Stimulated activated CD4-positive, alpha-beta T cell treated with anti-CD3 and anti-CD28 coated beads, TNF-alpha, amount 100 ng/mL, for 48 hours (primary cell): ENCODE measurements around the gene FAM181B.
"Not testable (repeated sequence)": the region's sequence is repeated elsewhere in the genome, so short reads cannot be mapped to it uniquely, and the experiment has no call there.

Source experiments
- DNase-seq, 3 donors: peaks; one replicate each; pipeline ENCODE4 v3.0.0-alpha.2; 2020; ENCODE audit warnings: low read depth in 3 of 3

FAM181B gene

GRCh38 chr11:82732734-82733443 lies 775 bp downstream of the FAM181B start:
- no peak for DNase-seq

- no peak for DNase-seq
Measured at GRCh38 chr11:82732348-82732733, 1.3 kb downstream of the FAM181B start.

- DNase-seq = no peak
Measured at GRCh38 chr11:82731691-82732277, 1.9 kb downstream of the FAM181B start.

GRCh38 chr11:82730754-82731153 lies 2.9 kb downstream of the FAM181B start:
- no peak for DNase-seq

- no peak for DNase-seq
Measured at GRCh38 chr11:82730286-82730685, 3.4 kb downstream of the FAM181B start.

GRCh38 chr11:82724026-82724425 lies 9.6 kb downstream of the FAM181B start:
- no peak for DNase-seq

GRCh38 chr11:82722231-82722630 lies 11.4 kb downstream of the FAM181B start:
- no peak for DNase-seq

- no peak for DNase-seq
Measured at GRCh38 chr11:82720267-82721065, 13.2 kb downstream of the FAM181B start.

GRCh38 chr11:82719361-82720105 lies 14.1 kb downstream of the FAM181B start:
- no peak for DNase-seq

GRCh38 chr11:82718821-82719220 lies 14.8 kb downstream of the FAM181B start:
- no peak for DNase-seq

- no peak for DNase-seq
Measured at GRCh38 chr11:82718307-82718706, 15.4 kb downstream of the FAM181B start.

- DNase-seq = no peak
Measured at GRCh38 chr11:82714346-82715174, 19.1 kb downstream of the FAM181B start.

GRCh38 chr11:82711648-82712047 lies 22.0 kb downstream of the FAM181B start:
- no peak for DNase-seq

- no peak for DNase-seq
Measured at GRCh38 chr11:82703796-82704195, 29.9 kb downstream of the FAM181B start.

GRCh38 chr11:82703226-82703625 lies 30.4 kb downstream of the FAM181B start:
- no peak for DNase-seq

- peak in 1 of 3 donors; percentile 19 for DNase-seq
Measured at GRCh38 chr11:82701847-82702520, 31.7 kb downstream of the FAM181B start.

GRCh38 chr11:82698576-82699352 lies 34.9 kb downstream of the FAM181B start:
- no peak for DNase-seq

- no peak for DNase-seq
Measured at GRCh38 chr11:82692981-82693380, 40.7 kb downstream of the FAM181B start.

GRCh38 chr11:82689347-82689746 lies 44.3 kb downstream of the FAM181B start:
- not testable (repeated sequence) for DNase-seq

GRCh38 chr11:82686211-82686610 lies 47.5 kb downstream of the FAM181B start:
- no peak for DNase-seq
